Kidney epithelial cell (primary cell): ENCODE measurements around the gene RAB40C. TPM values are rescaled to one million over a fixed set of nuclear protein-coding genes. Genes with fewer than 3 reads are reported as not detected.

Source experiments
- DNase-seq: peaks from one replicate; pipeline ENCODE4 v3.0.0-alpha.2; 2010; ENCODE audit warnings: low read depth
- H3K27me3 ChIP-seq: 2 replicates; pipeline ENCODE4 v1.6.0; 2011; ENCODE audit warnings: low read length; ENCODE audit not compliant: control insufficient read depth, insufficient read depth
- H3K36me3 ChIP-seq: 2 replicates; pipeline ENCODE4 v1.5.1; 2011; ENCODE audit warnings: low read length; ENCODE audit not compliant: control insufficient read depth, insufficient read depth
- H3K4me3 ChIP-seq: 2 replicates; pipeline ENCODE4 v1.5.1; 2011; ENCODE audit warnings: low read depth, mild to moderate bottlenecking, control low read depth, low read length
- CTCF ChIP-seq: IDR thresholded peaks from 2 replicates; pipeline ENCODE4 v1.5.1; 2011; ENCODE audit warnings: mild to moderate bottlenecking, moderate library complexity, low read length, control low read depth, inconsistent platforms; ENCODE audit not compliant: insufficient read depth, poor library complexity, severe bottlenecking
- total RNA-seq: library from RNA; depleted of rRNA; stranded (reverse); fragments of >200 nt; gene quantifications from 2 replicates; pipeline ENCODE4 v1.2.3, GENCODE V29; 2015

Gene RAB40C
- total RNA-seq, 1 donor from 2014 or later, result 16.5 TPM

- Histone ChIP-seq H3K4me3 (peak within 1 kb of the TSS; percentile 100), H3K36me3 (no peaks in the 10 kb centered on the region), H3K27me3 (no peaks in the 10 kb centered on the region)
- peak; percentile 19 for TF ChIP-seq CTCF
- peak; percentile 42 for DNase-seq
These were observed 78.1 kb downstream of the RAB40C start, which contains the start of gene RHOT2 for GRCh38 chr16:667780-668518. TSS of gene RHOT2 (plus strand) at chr16:668132. CDS start at chr16:668200, 68 bp downstream.

- TF ChIP-seq CTCF, result no peak
- Histone ChIP-seq H3K36me3 (no peaks in the 10 kb centered on the region), H3K27me3 (no peaks in the 10 kb centered on the region), H3K4me3 (peak overlapping the region; percentile 100)
- DNase-seq, result no peak
These were observed 78.8 kb downstream of the RAB40C start for GRCh38 chr16:668519-669171.

DNA sequence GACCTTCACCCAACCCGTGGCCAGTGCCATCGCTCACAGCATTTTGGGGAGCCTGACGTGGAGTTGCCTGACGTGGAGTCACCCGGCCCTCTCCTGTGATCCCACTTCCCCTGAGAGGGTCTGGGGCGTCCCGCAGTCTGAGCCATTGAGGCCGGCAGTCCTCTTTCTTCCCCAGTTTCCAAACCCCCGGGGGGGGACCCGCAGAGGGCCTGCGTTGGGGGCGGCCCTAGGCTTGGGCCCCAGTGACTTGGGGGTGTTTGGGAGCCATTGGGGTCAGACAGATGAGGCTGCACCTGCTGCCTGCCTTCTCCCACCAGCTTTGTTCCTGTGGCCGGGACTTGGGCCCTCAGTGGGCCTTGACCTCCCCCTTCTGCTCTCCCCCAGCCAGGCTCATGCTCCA lies 79.8 kb downstream of the RAB40C start:
- no peak for TF ChIP-seq CTCF
- Histone ChIP-seq H3K36me3 (no peaks in the 10 kb centered on the region), H3K27me3 (no peaks in the 10 kb centered on the region), H3K4me3 (no peak overlapping the region)
- DNase-seq, result no peak

DNA sequence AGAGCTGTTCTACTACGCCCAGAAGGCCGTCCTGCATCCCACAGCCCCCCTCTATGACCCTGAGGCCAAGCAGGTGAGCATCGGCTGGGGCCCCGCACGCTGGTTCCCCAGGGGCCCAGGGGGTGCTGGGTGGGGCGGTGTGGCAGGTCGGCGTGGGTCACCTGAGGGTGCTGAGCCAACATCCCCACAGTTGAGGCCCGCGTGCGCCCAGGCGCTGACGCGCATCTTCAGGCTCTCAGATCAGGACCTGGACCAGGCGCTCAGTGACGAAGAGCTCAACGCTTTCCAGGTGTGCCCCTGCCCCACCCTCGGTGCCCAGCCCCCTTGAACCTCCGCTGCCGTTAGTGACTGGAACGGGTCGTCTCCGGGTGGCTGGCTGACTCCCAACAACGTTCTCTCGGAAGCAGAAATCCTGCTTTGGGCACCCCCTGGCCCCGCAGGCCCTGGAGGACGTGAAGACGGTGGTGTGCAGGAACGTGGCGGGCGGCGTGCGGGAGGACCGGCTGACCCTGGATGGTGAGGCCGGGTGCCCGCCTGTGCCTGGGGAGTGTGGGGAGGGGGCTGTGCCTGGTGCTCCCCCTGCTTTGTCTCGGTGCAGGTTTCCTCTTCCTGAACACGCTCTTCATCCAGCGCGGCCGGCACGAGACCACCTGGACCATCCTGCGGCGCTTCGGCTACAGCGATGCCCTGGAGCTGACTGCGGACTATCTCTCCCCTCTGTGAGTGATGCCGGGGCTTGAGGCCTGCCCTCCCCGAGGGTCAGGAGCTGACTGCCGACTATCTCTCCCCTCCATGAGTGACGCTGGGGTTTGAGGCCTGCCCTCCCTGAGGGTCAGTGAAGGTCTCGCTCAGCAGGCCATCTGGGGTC lies 80.9 kb downstream of the RAB40C start:
- H3K36me3 ChIP-seq, result no peaks in the 10 kb centered on the region
- TF ChIP-seq CTCF, result no peak
- peaks cover 2% of the 10 kb centered on the region for H3K27me3 ChIP-seq
- DNase-seq, result no peak
- no peak overlapping the region for H3K4me3 ChIP-seq

- TF ChIP-seq CTCF, result no peak
- H3K27me3 ChIP-seq, result peaks cover 9% of the 10 kb centered on the region
- H3K36me3 ChIP-seq, result no peaks in the 10 kb centered on the region
- H3K4me3 ChIP-seq, result no peak overlapping the region
- no peak for DNase-seq
These were observed 81.7 kb downstream of the RAB40C start for GRCh38 chr16:671353-672131.
